ENCODE measurements around the gene LDB2.

Gene LDB2

DNA sequence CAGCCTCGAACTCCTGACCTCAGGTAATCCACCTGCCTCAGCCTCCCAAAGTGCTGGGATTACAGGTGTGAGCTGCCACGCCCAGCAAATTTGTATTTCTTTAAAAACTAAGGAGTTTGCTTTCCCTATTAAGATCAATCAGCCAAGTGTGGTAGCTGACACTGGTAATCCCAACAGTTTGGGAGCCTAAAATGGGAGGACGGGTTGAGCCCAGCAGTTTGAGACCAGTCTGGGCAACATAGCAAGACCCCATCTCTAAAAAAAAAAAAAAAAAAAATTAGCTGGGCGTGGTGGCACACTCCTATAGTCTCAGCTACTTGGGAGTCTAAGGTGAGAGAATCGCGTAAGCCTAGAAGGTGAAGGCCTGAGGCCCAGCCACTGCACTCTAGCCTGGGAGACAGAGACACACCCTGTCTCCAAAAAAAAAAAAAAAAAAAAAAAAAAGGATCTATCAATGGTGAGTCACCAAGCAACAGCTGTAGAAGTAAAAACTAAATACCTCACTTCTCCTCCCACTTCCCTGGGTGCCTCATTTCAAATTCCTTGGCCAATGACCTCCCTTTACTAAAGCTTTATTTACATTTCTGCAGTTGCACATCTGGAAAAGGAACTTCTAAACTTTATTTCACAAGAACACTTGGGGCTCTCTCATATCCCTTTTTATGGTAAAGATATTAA, 54.5 kb downstream of the LDB2 start:
- DNase-seq (ENCODE audit: low read depth, low spot score), result no peak

DNA sequence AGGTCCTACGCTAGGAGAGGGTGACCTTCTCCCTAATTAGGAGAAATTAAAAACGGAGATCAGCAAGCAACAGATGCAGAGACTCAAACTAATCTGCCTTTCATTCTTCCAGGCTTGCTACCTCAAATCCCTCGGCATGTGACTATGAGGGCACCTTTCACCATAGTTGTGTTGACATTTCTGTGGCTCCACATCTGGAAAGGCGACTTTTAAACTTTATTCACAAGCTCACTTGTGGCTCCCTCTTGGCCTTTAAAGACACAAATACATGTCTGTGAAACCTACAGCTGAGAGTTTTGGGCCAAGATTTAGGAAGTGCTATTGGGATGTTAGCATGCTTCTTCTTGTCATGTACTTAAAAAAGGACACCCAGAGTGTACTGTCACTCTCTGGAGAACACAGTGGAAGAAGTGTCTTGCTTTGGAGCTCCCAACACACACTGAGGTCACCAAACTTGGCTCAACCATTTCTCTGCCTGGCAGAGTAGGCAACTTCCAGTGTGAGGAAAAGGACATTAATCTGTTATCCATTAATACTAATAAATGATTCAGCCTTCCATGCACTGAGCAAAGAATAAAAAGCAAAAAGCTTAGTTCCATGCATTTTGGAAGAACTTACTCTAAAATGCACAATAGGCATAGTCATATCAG, 60.1 kb downstream of the LDB2 start:
- DNase-seq (ENCODE audit: low read depth, low spot score), result no peak

DNA sequence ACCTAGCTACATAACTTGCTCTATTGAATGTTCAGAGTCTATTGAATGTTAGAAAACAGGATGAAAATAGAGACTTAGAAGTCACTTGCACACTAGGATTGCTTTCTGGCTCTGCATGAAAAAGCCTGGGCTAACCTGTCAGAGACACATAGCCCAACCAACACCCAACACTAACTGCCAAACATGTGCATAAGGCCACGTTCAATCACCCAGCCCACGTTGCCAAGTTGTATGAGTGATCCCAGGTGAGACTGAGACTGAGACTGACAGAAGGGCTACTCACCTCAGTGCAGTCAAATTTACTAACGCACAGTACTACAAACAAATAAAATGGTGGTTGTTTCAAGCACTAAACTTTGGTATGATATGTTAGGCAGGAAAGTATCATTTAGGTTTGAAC, 61.0 kb downstream of the LDB2 start:
- no peak for DNase-seq (ENCODE audit: low read depth, low spot score)

DNA sequence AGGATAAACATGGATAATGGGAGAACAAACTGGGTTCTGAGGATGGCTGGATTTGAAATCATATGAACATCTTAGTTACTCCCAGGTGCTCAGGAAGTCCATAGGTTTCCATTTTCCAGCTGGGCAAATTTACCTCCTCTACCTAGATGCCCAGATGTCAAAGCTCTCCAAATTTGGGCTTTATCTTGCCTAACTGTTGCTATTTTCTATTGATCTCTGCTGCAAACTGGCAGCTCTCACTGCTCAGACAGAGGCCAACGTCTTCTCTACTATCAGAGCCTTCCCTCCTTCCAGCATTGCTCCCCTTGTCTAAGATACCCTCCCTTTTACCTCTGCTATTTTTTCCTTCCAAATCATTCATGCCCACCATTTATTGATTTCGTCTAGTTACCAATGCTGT, 62.1 kb downstream of the LDB2 start:
- no peak for DNase-seq (ENCODE audit: low read depth, low spot score)

DNA sequence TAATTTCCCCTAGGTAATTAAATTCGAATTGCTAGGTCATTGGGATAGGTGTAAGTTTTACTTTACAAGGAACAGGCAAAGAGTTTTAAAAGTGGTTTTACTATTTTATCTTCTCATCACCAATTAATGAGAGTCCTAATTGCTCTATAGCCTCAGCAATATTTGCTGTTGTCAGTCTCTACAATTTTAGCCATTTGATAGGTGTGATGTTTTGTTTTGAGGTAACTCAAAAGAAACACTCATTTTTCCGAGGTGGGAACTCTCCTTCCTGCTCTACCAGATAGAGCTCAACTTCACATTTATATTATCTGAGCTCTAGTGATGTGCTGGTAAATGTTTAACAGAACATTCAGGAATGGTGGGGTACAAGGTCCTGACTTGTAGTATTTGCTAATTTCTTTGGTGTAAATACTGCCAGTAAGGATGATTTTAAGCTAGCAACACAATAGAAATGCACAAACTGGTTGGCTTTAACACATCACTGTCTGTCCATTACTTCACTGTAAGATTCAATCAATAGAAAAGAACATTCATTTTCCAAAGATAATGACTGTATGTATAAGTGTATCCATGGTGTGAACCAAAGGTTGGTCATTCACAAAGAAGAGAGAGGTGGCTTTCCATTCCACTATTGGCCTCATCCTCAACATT, 62.7 kb downstream of the LDB2 start:
- no peak for DNase-seq (ENCODE audit: low read depth, low spot score)

DNA sequence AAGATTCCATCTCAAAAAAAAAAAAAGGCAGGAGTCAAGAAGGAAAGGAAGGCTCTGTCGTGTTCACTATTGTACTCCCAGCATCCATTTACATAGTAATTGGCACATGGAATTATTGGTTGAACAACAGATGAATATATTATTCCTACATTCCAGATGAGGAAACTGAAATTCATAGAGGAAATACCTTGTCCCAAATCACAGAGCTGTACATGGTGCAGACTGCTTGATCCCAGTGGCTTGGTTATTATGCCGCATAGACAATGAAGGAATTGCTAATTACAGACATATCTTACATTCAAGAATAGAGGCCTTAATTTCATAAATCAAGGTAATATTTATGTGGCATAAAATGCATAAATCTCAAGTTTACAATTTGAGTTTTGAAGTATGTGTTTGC, 63.6 kb downstream of the LDB2 start:
- no peak for DNase-seq (ENCODE audit: low read depth, low spot score)

DNA sequence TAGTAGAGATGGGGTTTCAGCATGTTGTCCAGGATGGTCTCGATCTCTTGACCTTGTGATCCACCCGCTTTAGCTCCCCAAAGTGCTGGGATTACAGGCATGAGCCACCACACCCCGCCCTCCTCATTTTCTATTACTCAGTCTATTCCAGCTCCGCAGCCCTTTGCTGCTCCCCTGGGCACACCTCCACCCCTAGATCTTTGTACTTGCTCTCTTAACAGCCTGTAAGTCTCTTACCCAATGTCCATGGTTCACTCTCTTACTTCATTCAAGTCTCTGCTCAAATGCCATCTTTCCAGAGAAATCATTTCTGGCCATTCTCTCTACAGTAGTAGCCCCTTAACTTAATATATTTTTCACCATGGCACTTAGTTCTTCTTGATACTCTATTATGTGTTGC, 64.7 kb downstream of the LDB2 start:
- DNase-seq (ENCODE audit: low read depth, low spot score), result no peak

DNA sequence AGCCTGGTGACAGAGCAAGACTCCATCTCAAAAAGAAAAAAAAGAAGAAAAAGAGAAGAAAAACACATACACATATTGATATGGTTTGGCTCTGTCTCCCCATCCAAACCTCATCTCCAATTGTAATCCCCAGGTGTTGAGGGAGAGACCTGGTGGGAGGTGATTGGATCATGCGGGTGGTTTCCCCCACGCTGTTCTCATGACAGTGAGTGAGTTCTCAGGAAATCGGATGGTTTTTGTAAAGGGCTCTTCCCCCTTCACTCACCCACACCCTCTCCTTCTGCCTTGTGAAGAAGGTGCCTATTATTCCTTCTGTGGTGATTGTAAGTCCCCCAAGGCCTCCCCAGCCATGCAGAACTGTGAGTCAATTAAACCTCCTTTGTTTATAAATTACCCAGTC, 68.4 kb downstream of the LDB2 start:
- no peak for DNase-seq (ENCODE audit: low read depth, low spot score)

DNA sequence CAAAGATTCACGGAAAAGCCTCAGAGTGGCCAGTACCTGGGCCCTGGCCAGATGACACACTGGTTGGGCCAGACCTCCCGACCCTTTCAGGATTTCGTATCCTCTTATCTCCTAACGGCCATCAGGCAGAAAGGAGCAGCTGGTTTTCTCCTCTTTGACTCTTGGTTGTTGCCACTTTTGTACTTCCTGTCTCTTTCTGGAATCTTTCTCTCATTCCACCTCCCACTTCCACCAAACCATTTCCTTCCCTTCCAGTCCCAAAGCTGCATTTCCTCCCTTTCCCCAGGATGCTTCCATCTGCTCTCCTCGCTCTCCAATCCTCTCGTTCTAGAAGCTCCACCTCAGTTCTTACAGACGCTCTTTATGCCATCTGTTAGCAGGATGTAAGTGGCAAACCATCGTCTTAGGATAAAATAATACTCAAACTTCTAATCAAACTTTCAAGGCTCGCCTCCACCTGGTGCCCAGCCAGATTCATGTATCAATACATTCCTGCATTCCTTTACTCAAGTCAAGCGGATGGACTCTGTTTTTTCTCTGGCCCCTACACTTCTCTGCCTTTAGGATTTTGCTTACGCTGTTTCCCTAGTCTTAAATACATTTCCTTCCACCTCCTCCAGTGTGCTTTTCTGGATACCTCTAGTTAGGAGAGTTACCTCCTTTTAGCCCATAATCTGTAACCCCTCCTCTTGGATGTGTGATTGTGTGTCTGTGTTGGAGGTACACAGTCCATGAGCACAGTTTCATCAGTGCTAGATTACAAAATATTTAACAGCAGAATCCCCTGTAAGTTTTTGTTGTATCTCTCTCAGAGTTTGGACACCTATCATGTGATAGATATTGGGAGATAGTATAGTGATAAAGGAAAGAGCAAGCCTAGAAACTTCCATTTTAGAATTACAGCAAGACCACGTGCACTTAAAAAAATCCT, 70.4 kb downstream of the LDB2 start:
- no peak for DNase-seq (ENCODE audit: low read depth, low spot score)

DNA sequence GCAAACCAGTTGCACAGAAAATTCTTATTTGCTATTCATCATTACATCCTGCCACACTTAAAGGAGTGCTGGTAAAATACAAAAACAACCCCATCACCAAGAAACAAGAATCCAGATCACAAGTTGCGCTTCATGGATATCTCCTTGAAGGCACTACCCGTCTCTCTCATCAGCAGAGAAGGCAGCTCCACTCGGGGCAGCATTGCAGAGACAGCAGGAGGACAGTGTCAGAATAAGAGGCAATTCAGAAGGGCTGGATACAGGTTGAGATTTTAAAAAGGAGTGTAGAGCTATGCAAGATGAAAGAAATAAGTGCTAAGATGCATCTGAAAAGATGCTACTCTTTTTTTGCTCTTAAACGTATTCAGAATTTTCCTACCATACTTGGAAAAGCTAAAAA, 71.4 kb downstream of the LDB2 start:
- DNase-seq (ENCODE audit: low read depth, low spot score), result no peak

DNA sequence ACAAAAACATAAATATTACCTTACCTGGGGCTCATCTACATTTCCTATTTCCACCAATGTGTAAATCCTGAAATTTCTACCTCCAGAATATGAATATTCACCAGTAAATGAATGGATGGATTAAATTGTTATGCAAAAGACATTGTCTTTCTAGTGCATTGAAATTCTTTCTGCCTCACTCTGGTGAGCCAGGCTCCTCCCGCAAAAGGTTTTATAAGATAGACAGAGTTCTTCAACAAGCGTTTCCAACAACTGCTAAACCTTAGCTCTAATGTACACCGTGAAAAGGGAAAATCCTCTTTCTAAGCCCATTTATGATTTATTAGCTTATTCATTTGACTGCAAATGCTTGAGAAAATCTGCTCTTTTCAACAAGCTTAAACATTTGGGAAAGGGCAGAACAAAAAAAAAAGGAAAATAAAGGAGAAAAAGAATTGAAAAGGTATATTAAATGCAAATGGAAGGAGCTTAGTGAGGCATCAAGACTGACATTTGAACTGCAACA, 72.0 kb downstream of the LDB2 start:
- no peak for DNase-seq (ENCODE audit: low read depth, low spot score)

DNA sequence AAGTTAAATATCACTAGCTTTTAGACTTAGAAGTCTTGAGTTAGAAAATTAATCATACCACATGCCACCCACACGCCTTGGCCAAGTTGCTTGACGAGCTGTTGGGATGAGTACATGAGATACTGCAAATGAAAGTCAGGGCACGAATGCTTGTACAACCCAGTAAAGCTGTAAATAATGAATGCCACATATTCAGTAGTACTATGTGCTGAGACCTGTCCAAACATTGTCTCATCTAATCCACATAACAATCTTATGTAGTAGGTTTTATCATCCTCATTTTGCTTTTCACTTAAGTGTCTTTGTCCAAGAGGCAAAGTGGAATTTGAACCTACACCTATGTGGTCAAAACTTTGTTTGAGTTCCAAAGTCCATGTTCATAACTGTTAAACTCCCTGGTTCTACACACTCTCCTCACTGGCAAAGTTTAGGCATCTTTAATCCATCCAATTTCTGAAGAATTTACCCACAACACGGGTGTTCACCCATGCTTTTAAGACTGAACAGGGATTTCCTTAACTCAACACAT, 74.1 kb downstream of the LDB2 start:
- DNase-seq (ENCODE audit: low read depth, low spot score), result no peak

DNA sequence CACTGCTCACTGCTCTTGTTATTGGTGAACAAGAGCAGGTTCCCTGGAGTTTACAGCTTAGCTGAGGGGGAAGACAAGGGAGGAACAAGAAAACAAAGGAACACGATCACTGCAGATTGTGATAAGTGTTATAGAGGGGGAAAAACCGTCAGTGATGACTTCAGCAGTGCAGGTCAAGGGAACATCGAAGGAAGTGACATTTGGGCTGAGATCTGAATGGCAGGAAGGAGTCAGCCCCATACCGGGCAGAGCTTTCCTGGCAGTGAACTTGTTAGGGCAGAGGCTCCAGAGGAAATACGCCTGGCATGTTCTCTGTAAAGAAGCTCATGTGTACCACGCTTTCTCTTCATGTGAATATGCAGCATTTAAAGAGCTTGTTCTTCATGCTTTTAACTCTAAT, 78.1 kb downstream of the LDB2 start:
- no peak for DNase-seq (ENCODE audit: low read depth, low spot score)

DNA sequence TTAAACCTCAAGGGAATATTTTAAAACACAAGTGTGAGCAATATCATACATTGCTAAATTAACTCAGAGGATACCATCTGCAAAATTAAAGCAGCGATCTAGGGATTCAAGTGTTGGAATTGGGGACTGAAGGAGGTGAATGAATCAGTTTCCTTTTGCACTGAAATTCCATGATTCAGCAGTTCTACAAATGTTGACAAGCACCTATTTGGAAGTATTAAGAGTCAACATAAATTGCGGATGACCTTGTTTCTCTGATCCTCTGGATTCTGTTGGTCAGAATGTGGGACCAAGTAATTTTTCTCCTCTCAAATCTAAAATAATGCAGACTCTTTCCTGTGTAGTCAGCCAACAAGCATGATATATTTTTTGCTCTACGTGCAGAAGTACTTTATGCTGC, 78.8 kb downstream of the LDB2 start:
- DNase-seq (ENCODE audit: low read depth, low spot score), result no peak

DNA sequence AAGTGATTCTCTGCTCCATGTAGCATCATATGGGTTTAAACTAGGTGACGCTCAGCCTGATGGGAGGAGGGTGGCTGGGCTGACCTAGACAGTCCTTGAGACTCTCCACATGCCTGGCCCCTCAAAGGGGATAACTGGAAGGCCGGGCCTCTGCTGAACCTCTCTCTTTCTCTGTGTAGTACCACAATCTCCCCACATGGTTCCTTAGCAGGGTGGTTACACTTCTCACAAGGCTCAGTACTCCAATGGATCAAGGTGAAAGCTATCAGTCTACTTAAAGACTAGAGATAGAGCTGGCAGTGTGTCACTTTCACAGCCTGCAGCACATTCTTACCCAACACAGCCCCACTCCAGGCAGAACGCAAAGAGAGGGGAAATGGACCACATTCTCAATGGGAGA, 80.4 kb downstream of the LDB2 start:
- DNase-seq (ENCODE audit: low read depth, low spot score), result peak; percentile 64

DNA sequence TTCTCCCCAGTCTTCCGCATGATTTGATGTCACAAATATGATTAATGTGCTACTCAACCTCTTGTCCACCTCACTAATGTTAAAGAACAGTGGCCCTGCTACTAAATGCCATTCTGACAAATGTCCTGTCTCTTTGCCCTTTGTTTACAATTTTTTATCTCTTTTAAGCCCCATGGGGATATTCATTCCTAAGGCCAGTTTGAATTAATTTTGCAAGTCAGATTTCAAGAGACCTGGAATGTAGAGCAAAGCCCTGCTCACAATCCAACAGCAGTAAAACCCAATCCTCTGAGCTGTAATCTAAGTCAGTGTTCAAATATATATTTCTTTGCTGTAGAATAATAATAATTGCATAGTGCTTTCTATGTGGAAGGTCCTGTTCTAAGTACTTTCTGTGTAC, 81.2 kb downstream of the LDB2 start:
- DNase-seq (ENCODE audit: low read depth, low spot score), result no peak

DNA sequence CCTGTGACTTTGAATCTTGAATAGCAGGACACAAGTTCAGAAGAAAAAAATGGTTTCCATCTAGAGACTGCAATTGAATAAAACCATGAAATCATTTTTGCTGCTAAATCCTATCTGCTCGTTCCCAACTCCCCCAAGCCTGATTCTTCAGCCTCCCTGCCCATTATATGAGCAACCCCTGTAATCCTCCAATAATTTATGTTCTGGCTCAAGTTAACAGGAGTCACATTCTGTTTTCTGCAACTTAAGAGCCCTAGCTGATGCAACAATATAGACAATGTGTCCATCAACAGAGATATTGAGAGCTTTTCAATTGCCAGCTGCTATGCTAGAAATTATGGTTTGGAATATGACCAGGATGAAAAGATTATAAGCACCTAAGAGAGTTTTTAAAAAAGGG, 84.1 kb downstream of the LDB2 start:
- no peak for DNase-seq (ENCODE audit: low read depth, low spot score)

DNA sequence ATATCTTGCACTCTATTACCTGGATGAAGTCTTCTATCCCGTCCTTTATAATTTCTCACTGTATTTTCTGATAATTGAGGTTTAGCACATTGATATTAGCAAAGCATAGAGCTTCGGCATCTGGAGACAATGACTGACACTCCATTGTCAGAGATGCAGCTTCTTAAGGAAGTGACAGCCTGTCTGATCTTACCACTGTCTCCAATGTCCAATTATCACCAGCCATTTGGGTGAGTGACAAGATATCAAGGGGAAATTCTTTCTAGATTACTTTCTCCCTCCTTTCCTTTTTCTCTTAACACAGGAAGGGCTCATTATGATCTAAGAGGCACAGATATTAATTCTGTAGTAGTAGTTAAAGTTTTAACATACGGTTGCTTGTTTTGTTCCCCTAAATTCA, 86.4 kb downstream of the LDB2 start:
- no peak for DNase-seq (ENCODE audit: low read depth, low spot score)

DNA sequence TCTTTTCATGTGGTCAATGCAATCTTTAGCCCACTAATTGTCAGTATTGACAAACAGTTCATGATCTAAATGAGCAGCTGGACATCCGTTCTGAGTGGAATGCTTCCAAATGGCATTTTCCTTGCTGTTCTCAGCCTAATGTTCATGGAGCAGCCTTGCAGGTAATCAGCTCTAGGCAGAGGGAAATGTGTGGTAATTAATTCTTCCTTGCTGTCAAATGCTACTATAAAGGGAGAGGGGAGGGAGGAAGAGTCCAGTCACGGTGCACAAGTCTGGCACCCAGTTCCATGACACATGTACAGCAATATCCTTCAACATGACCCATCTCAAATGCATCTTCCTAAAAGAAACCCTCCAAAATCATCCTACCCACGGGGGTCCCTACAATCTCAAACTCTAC, 88.5 kb downstream of the LDB2 start:
- no peak for DNase-seq (ENCODE audit: low read depth, low spot score)

DNA sequence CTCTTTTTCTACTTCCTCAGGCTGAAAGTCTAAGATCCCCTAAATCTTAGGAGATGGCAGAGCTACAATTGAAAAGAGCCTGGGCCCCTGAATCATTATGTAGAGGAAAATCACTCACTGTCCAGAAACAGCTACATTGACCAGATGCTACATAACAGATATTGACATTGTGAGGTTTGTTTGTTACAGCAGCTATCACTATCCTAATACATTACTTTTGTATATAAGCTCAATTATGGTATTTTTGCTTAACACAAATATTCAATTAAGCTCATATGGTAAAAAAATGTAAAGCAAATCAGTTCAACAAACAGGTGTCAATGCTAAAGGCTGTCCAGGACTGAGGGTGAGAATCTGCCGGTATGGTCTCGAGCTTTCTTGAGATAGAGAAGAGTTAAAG, 89.4 kb downstream of the LDB2 start:
- DNase-seq (ENCODE audit: low read depth, low spot score), result no peak

DNA sequence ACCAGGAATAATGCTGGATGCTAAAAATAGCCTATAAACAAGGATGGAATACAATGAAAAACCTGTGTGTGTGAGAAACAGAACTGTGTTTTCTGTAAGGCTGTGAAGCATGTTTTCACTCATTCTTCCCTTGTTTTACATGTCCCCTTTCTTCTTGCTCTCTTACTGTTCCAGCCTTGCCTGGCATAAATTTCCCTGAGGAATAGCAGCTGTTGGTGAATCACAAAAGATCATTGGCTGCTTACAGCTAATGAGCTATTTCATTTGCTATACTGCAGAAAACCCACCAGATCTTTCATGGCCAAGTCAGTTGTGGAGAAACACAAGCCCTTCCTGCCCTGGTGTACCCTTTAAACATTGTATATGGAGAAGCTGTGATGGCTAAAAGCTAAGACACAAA, 91.1 kb downstream of the LDB2 start:
- DNase-seq (ENCODE audit: low read depth, low spot score), result no peak

DNA sequence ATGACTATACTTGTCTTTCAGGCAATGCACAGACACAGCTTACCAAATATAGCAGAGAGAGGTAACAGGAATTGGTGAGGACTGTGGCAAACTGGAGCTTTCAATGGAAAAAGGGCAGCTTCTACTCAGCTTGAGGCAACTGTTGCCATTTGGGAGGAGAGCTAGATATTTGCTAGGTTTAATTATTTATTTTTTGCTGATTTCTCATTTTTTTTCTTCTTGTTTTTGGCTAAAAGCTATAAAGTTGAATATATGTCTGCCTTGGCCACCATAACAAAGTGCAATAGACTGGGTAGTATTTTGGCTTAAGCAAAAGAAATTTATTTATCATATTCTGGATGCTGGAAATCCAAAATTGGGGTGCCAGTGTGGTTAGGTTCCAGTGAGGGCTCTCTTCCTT, 93.9 kb downstream of the LDB2 start:
- no peak for DNase-seq (ENCODE audit: low read depth, low spot score)

Measured in iPS DF 19.7 (cell line).